NCI-H1436 (cell line): Measurements from ENCODE around the gene ASB8.
A peak's percentile ranks its signal among the peaks of the same experiment; 100 is the strongest.
"Not testable (repeated sequence)": the region's sequence is repeated elsewhere in the genome, so short reads cannot be mapped to it uniquely, and the experiment has no call there.

Experiments used
- DNase-seq: peaks from one replicate; lab custom pipeline; 2025; lab: John Stamatoyannopoulos, UW

Gene ASB8

GRCh38 chr12:48142818-48143674, 14.3 kb downstream of the ASB8 start:
- no peak for DNase-seq

DNA sequence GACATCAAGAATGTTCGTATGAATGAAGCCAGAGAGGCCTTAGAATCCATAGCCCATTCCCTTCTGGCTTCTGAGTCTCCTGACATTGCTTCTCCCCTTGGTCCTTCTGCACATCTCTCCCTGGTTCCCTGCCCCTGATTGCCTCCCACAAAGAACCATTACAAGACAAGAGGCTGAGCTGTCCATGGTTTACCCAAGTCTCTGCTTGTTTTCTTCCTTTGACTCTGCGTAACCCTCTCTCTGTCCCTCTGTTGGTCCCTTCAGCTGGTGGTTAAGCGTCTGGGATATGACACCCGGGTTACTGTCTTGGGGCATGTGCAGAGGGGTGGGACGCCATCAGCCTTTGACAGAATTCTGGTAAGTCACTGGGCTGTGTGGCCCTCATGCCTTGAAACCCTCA, 22.3 kb downstream of the ASB8 start:
- no peak for DNase-seq

DNA sequence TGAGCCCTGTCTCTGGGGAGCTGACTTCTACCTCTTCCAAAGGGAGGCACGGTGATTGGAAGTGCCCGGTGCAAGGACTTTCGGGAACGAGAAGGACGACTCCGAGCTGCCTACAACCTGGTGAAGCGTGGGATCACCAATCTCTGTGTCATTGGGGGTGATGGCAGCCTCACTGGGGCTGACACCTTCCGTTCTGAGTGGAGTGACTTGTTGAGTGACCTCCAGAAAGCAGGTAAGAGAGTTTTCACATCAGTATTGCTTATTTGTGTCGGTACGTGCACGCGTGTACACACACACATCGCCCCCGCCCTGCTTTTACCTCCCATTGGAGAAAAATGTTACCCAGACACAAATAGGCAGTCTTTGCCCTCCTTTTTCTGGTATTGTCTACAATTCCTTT, 24.5 kb downstream of the ASB8 start:
- no peak for DNase-seq

DNA sequence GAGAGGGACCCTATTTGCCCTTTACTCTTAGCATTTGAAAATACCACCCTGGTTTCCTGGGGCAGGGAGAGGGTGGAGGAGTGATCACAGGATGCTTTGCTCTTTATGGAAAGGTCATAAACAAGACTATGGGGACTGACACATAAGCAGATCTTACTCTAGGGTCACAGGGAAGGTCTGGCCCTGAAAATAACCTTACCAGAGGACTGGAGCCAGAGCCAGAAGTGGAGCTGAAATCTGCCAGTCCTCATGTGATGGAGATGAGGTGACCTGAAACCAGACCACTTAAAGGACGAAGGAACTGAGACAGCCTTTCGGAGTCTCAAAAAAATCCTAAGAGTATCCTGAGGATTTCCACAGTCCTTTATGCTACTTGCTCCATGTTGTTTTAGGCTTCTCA, 25.8 kb downstream of the ASB8 start:
- DNase-seq: no peak

GRCh38 chr12:48129376-48129775, 27.9 kb downstream of the ASB8 start:
- no peak for DNase-seq

DNA sequence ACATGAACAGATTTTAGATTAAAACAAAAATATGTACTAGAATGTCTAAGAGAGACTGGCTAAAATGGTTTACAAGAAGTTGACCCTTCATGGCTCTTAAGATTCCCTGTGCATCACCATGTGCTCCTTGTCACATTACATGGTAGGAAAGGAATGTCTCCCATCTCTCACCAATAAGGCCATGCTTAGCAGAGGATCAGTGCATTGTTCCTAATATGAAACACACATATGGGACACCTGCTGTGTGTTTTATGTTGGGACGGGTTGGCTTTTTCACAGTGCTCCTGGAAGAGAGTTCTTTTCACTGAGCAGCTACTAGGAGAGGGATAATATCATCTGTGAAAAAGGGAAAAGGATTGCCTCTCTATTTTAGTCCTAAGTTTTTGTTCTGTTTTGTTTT, 28.5 kb downstream of the ASB8 start:
- DNase-seq: no peak

DNA sequence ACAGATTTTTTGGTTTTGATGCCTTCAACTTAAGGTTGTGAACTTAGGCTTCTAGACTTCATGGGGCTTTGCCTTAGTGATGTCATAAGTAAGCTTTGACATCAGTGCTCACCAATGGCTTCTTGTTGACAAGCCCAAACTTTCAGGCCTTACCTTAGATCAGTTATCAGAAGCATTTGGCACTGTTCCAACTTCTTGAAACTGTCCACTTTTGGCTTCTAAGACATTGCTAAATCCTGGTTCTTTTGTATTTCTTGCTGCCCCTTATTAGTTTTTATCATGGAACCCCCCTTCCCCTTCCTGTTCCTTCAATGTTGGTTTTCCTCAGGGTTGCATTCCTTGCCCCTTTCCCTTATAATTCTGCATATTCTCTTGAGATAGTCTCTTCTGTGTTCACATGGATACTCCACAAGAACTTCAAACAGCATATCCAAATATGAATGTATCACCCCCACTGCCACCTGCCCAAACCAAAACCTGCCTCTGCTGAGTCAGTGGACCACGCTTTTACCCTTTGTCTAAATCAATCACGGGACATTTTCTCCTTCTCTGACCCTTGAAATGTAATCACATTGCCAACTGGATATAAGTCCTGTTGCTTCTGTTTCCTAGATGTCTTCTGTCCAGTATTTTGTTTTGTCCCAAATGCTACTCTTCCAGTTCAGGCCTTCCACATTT, 30.2 kb downstream of the ASB8 start:
- DNase-seq: no peak

DNA sequence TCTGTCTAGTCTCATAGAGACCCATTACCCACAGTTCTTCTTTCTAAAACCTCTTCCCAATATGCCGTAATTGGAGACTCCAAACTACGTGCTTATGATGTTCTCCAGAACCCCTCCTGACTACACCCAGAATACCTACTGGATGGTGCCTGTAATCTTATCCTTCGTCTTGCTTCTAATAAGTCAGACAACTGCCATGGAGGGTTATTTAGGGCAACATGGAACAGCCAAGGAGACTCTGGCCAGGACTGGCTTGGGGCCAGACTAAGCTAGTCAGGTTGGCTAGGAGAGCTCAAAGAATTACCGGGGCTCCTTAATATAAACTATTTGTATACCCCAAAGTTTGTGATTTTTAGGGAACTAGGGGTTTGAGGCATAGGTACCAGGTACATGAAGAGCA, 31.3 kb downstream of the ASB8 start:
- DNase-seq: no peak

DNA sequence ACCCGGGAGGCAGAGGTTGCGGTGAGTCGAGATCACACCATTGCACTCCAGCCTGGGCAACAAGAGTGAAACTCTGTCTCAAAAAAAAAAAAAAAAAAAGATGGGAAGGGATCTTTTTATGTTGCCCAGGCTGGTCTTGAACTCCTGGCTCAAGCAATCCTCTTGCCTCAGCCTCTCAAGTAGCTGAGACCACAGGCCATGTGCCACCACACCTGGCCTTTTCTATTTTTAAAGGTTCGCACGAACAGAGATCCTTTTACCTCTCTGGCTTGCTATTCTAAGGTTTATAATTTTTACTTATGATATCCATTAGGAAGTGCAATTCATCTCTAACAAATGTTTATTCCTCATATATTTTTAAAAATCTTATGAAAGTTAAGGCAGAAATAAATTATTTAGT, 31.8 kb downstream of the ASB8 start:
- DNase-seq: not testable (repeated sequence)

GRCh38 chr12:48123169-48123568, 34.1 kb downstream of the ASB8 start:
- DNase-seq: no peak

- no peak for DNase-seq
These were observed 35.1 kb downstream of the ASB8 start for GRCh38 chr12:48122065-48122834.

- DNase-seq: no peak
These were observed 35.8 kb downstream of the ASB8 start for GRCh38 chr12:48121522-48121921.

DNA sequence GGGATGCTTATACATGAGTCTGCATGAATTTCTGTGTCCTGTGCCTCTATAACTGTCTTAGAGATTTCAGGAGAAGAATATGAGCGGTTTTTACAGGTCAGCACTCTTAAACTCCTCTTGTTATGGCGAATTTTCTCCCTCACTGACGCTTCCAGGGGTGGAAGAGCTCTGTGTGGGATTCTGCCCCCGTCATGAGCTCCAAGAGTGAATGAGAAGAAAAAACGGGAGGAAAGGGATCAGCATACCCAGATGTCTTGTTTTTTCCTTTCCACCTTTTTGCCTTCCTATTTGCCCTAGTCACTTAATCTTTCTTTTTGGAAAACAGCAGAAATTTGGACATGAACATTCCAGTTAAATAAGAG, 37.5 kb downstream of the ASB8 start:
- no peak for DNase-seq

DNA sequence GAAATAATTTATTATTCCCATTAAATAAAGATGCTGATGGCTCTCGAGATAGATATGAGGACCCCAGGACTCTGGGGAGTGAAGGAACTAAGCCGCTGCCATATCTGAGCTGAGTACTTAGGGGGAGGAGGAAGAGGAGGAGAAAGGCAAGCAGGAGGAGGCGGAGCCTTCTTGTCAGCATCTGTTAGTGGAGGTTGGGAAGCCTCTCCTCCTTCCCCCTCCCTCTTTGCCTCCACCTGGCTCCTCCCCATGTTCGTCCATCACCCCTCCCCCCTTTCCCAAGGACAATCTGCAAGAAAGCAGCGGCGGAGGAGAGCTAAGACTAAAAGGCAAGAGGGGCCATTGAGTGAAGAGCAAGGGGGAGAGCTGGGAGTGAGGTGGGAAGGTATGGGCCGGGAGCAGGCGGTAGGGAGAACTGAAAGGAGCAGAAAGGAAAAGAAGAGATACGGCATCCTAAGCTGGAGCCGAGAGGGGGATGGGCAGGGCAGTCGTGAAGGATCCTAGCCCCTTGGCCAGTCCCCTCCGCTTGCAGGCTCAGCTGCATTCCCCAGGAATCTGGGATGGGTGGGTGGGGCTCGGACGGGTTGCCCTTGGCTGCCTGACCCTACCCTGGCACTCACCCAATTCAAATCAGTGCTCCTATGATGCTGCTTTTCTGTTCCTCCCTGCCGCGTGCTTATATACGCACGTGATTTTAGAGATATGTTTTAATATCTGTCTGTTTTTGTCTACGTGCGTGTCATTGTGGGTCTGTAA, 38.1 kb downstream of the ASB8 start, which contains the start of gene PFKM:
PFKM (plus strand) TSS at position 287 of the 756 bp plus-strand sequence. CDS start 3,411 bp downstream, outside the sequence.
- peak; percentile 78 for DNase-seq

DNA sequence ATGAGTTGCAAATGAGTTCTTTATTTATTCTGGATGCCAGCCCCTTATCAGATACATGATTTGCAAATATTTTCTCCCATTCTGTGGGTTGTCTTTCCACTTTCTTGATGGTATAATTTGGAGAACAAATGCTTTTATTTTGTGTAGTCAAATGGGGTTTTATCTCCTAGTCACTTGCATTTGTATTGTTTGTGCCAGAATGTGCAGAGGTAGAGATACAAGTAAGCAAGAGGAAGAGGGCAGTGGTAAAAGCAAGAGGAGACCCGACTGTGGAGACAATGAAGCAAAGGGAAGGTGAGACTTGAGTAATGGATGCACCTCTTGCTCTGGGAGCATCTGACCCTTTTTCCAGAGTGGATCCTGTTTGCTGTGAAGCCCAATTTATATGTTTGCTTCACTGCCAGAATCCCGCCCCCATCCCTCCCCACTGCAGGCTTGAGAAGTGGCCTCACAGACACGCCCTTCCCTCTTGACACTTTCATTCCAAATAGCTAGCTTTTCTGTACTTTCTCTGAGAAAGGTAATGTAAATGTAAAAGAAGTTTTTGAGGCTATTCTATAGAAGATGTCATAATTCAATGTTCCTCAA, 38.9 kb downstream of the ASB8 start:
- no peak for DNase-seq

DNA sequence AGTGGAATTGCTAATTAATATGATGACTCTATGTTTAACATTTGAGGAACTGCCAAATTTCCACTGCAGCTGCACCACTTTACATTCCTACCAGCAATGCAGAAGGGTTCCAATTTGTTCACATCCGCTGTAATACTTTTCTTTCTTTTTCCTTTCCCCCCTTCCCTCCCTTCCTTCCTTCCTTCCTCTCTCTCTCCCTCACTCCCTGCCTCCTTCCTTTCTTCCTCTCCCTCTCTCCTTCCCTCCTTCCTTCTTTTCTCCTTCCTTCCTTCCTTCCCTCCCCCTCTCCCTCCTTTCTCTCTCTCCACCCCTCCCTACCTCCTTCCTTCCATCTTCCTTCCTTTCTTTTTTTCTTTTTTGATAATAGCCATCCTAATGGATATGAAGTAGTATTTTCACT, 41.4 kb downstream of the ASB8 start:
- no peak for DNase-seq

- DNase-seq: not testable (repeated sequence)
These were observed 46.0 kb downstream of the ASB8 start for GRCh38 chr12:48111312-48111693.

GRCh38 chr12:48110691-48111311, 46.5 kb downstream of the ASB8 start:
- no peak for DNase-seq

- DNase-seq: no peak
These were observed 47.9 kb downstream of the ASB8 start for GRCh38 chr12:48109424-48109823.

GRCh38 chr12:48106681-48107613, 50.4 kb downstream of the ASB8 start:
- no peak for DNase-seq
